ENCODE results near the gene HOXC9.

The HOXC9 gene

DNA sequence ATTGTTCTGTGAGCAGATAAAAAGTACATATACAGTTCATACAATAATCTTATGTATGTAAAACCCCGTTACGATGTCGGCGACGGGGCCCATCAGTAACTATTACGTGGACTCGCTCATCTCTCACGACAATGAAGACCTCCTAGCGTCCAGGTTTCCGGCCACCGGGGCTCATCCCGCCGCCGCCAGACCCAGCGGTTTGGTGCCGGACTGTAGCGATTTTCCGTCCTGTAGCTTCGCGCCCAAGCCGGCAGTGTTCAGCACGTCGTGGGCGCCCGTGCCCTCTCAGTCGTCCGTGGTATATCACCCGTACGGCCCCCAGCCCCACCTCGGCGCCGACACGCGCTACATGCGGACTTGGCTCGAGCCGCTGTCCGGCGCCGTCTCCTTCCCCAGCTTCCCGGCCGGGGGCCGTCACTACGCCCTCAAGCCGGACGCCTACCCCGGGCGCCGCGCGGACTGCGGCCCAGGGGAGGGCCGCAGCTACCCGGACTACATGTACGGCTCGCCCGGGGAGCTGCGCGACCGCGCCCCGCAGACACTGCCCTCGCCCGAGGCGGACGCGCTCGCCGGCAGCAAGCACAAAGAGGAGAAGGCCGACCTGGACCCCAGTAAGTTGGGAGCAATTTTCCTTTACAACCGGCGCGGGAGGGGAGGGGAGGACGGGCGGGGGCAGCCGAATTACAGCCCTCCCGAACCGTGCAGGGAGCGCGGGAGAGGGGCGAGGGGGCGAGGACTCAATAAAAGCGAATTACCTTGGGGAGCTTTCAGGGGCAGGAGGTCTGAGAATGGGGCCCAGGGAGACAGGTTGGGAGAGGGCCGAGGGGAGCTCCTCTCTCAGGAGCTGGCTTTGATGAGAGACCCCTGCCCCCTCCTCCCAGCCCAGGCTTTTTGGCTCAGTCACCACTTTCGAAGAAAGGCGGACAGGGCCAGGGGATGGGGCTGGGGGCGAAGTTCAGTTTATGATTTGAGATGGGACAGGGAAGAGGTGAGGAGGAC lies at the start of gene HOXC9:
Gene HOXC9 (plus strand): TSS at position 46 of the 999 bp plus-strand sequence. CDS start 28 bp downstream, at position 74.
- no peak for DNase-seq (ENCODE audit: low read depth in 2 of 2)

DNA sequence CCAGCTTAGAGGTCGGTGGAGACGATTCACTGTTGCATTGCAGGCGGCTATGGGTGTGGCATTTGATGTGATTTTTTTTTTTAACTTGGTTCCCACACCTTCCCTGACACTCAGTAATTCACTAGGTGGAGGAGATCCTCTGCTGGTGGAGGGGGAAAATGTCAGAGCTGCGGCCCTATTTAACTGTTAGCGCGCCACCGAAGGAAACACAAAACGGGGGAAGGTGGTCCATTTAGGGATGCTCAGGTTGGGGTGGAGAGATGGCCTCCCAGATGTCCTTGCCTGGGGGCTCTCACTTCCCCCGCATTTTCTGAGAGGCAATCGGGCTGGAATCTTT lies 49.6 kb upstream of the HOXC9 start:
- no peak for DNase-seq (ENCODE audit: low read depth in 2 of 2)

DNA sequence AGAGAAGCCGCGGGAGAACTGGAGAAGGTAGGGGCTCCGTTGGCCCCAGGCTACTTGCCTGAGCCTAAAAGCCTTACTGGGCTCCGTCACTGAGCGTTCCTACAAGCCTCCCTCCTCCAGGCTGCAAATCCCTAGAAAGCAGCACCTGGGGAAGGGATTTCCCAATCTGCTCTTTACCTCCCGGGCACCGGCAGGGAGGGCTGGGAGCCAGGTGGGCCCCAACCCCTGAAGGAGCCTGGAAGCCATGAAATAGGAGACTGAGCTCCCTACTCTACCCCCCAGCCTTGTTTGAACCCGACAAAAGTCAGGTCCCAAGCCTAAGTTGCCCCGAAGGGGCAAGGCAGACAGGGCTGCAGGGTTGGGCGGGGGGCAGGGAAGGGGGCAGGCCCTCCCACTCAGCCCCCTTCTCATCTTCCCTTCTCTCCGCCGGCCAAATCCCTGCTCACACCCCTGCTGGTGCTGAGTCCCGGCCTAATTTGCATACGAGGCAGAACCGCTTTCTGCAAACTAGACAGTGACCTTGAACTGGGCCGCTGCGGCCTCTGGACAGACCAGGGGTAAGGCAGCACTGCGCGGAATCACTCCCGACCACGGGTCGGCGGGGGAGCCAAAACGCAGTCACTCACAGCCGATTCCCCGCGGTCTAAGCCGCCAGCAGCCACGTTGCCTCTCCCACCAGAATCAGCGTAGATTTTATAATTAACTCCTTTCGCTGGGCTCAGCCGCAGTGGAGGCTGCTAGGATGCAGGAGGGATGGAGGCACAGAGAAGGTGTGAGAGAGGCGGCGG lies 49.0 kb upstream of the HOXC9 start:
- DNase-seq (ENCODE audit: low read depth in 2 of 2): no peak

DNA sequence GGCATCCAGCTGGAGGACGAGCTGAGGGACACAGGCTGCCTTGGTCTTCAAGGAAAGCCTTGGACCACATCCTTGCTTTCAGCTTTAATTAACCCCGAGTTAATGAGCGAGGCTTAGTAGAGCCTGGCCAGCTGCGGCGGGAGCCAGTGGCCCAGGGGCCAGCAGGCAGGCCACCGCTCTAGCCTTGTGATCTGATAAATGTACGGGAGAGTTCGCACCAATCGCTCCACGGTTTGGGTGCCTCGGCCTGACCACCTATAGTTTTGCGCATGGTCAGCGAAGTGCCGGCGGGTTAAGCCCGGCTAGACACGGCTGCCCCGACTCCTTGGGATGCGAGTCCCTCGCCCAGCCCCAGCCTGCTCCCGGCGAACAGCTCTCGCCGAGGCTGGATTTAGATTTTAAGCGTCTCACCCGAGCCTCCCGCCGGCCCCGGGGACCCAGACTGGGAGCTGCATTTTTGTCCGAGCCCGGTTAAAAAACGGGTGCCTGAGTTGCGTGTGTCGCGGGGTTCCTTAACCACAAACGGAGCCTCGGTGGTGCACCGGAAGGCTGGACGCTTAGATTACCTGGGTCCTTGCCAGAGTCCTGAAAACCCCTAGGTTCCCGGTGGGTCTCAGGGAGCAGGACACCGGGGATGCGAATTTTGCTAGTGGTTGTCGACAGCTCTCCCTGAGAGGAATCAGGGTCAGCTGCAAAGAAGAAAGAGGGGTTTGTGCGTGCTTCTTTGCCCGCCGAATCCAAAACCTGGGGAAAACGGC lies 48.2 kb upstream of the HOXC9 start:
- no peak for DNase-seq (ENCODE audit: low read depth in 2 of 2)

DNA sequence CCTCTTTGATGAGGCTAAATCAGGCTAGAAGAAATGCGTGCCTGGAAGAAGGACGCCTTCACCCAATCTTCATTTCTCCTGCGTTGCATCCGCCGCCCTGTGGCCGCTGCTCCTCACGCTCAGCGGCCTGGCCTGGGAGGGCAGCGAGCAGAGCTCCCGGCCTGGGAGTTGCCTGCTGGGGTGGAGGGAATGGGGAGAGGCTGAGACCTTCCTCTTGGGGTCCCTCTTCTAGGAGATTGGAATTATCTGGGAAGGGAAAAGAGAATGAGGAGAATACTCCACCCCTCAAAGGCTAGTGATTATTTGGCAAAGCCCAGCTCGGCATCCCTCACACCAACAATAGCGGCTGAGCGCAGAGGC lies 47.6 kb upstream of the HOXC9 start:
- no peak for DNase-seq (ENCODE audit: low read depth in 2 of 2)

DNA sequence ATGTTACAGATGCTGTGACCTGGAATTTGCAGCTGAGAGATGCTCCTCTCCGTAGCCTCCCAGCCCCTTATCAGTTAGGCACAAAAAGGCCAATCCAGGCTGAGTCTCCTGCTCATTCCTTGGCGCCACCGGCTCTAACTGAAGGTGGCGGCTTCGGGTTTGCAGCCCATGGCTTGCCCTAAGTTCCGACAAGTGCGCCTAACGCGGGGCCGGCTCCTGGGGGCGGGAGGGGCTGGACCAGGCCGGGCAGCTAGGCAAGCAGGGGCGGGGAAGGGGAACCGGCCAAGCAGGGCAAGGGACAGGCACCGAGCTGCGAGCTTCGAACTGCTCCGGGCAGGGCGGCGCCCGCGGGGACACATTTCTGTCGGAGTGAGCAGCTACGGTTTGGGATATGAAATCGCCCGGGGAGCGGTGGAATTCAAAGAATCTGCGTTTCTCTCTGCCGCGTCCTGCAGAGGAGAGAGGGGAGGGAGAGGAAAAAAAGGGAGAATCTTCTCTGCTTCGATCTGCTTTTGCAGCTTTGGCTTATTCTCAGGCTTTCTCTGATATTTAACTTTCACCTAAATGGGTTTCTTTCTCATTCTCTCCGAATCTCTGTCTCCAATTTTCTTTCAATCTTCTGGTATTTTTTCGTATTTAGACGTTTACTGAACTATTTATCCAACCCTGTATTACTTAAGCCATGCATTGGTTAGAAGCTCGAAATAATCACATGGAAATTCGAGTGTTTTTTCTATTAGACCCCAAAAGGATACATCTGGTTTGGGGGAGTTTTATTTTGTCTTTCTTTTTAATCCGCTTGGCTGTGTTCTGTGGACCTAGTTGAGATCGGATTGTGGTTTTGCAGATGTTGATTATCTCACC lies 46.9 kb upstream of the HOXC9 start:
- no peak for DNase-seq (ENCODE audit: low read depth in 2 of 2)

DNA sequence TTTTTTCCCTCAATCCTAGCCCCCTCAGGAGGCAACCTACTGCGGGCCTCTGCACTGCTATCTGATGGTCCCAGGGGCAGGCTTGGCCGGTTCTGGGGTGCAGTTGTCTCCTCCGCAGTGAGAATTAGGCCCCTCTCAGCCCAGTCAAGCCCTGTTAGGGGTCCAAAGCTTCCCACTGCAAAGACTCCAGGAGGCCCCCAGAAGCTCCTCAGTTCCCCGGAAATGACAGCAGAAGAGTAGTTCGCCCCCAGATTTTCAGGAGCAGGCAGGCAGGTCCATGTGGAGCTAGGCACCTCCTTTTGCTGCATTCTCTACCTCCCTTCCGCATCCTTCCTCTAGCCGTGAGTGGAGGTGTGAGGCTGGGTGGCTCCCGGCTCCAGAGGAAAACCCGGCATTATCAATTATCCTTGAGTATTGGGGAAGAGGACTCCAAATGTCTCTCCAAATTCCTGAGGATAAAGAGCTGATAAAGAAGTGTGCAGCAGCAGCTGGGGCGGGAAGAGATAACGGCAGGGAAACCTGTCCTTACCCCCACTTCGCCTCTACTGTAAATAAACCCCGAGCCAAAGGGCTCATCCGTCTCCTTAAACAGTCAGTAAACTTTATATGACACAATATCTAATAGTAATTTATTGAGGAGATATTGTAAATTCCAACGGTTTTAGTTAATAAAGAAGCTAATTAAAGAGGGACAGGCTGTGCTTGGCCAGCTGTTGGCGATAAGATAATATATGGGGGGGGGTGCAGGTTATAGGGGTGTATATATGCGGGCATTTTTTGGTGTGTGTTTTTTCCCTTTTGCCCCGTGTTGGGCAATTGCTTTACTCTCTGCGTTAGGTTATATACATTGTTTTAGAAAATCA lies 45.9 kb upstream of the HOXC9 start:
- no peak for DNase-seq (ENCODE audit: low read depth in 2 of 2)

DNA sequence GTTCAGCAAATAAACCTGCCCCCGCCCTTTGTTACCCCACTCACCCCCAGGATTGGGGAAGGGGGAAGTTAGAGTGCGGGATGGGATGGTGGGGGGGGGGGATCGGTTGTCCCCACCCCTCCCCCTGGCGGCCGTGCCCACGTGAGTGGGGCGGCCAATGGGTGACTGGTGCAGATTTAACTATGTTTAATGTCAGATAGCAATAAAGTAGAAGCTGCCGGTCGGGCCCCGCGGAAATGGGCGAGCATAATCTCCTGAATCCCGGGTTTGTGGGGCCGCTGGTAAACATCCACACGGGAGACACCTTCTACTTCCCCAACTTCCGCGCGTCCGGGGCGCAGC lies 45.3 kb upstream of the HOXC9 start, which contains the start of gene HOXC12:
Gene HOXC12 (plus strand): TSS at position 210 of the 342 bp plus-strand sequence. CDS start 27 bp downstream, at position 237.
- no peak for DNase-seq (ENCODE audit: low read depth in 2 of 2)

DNA sequence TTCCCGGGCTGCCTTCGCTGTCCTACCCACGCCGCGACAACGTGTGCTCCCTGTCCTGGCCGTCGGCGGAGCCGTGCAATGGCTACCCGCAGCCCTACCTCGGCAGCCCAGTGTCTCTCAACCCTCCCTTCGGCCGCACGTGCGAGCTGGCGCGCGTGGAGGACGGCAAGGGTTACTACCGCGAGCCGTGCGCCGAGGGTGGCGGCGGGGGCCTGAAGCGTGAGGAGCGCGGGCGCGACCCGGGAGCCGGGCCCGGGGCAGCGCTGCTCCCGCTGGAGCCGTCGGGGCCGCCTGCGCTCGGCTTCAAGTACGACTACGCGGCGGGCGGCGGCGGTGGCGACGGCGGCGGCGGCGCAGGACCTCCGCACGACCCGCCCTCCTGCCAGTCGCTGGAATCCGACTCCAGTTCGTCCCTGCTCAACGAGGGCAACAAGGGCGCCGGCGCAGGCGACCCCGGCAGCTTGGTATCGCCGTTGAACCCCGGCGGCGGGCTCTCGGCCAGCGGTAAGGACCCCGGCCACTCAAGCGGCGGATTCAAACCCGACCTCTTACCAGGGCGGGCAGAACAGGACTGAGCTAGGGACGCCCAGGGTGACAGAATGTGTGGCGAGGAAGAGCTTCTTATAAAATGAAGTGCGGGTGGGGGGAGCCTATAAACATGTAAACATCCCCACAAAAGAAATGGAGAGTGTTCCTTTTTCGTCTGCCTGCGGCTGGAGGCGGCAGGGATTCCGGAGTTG lies 44.8 kb upstream of the HOXC9 start:
- DNase-seq (ENCODE audit: low read depth in 2 of 2): no peak

DNA sequence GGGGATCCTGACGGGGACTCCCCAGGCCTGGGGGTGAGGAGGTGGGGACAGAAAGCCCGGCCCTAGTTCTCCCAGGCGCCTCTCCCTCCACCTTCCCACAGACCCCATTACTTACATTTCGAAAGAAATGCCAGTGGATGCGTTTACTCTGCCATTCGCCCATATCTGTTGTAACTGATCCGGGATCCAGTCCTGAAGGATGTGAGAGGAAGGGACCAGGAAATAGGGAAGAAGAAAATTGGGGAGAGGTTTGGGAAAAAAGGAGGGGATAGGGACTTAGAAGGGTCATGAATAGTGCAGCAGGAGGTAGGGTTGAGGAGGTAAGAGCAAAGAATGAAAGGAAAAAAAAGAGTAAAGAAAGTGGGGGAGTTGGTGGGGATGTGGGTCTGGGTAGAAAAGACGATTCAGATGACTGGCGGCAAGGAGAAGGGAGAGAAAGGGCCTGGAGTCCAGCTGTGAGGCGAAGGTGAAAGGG lies 44.1 kb upstream of the HOXC9 start:
- no peak for DNase-seq (ENCODE audit: low read depth in 2 of 2)

DNA sequence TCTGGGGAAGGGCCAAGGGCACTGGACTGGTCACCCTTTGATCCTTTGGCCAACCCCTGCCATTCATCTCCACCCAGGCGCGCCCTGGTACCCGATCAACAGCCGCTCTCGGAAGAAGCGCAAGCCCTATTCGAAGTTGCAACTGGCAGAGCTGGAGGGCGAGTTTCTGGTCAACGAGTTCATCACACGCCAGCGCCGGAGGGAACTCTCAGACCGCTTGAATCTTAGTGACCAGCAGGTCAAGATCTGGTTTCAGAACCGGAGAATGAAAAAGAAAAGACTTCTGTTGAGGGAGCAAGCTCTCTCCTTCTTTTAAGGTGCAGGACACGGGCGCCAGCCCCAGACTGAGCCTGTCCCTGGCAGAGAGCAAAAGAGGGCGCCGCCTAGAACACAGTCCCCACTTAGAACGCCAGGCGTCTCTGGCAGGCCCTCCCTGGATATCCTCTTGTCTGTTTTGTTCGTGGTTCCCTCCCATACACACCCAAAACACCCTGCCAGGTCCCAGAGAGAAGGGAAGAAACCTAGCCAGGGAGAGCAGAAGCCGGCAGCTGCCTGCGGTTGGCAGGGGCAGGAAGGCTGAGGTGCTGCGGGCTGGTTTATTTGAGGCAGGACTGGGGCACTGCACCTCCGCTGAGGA lies 43.6 kb upstream of the HOXC9 start:
- DNase-seq (ENCODE audit: low read depth in 2 of 2): no peak

DNA sequence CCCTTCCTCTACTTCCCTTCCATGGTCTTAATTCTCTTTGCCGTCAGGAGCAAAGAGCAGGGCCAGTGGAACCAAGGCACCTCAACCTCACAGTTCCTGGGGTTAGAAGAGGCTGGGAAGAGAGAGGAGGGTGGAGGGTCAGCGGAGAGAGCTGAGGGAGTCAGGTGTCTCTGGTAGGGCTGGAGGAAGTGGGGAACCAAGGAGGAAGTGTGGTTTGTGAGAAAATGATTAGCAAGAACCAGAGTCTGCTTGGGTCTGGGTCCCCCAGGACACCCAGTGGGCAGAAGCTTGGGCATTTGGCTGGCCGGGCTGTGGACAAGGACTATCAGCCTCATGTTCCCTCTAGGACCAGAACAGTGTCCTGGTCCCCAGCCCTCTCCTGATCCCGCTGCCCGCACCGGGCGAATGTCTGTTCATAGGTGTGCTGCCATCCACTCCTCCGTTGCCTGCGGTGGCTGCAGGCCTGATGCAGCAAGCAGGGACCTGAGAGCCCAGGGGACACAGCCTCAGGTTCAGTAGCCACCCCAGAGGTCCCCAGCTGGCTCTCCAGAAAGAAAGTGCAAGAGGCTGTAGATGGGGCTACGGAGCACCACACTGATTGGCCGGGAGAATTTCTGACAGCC lies 42.9 kb upstream of the HOXC9 start:
- no peak for DNase-seq (ENCODE audit: low read depth in 2 of 2)

DNA sequence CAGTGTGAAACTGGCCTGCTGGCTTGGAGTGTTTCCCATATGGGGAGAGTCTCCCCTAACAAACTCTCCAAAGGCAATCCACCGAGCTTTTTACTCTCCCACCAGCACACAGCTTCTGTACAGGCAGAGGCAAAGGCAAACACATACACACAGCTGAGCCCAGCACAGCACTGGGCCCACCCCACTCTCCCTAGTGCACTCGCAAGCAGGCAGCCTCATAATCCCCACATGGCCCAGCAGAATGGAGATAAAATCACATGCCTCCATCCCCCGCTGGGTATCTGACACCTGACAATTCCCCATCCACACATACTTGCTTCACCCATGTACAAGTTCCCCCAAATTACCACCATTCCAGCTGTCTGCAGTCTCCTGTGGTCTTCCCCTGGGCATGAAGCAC lies 41.8 kb upstream of the HOXC9 start:
- no peak for DNase-seq (ENCODE audit: low read depth in 2 of 2)

DNA sequence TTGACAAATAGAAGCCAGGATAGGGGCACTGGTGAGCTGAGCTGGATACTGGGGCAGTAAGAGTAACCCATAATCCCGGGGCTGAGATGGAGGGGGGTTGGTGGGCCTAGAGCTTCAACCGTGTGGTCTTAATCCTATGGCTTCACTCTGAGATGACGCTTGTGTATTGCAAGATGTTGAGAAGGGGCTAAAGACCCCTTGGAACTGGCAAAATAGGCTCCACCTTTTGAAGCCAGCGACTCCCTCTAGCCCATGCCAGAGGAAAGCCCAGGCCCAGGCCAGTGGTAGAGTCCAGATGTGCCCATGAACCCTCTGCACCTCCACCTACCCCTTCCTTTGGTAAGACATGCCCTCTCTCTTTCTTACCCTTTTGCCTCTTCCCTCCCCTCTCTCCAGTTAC lies 40.6 kb upstream of the HOXC9 start:
- DNase-seq (ENCODE audit: low read depth in 2 of 2): no peak

DNA sequence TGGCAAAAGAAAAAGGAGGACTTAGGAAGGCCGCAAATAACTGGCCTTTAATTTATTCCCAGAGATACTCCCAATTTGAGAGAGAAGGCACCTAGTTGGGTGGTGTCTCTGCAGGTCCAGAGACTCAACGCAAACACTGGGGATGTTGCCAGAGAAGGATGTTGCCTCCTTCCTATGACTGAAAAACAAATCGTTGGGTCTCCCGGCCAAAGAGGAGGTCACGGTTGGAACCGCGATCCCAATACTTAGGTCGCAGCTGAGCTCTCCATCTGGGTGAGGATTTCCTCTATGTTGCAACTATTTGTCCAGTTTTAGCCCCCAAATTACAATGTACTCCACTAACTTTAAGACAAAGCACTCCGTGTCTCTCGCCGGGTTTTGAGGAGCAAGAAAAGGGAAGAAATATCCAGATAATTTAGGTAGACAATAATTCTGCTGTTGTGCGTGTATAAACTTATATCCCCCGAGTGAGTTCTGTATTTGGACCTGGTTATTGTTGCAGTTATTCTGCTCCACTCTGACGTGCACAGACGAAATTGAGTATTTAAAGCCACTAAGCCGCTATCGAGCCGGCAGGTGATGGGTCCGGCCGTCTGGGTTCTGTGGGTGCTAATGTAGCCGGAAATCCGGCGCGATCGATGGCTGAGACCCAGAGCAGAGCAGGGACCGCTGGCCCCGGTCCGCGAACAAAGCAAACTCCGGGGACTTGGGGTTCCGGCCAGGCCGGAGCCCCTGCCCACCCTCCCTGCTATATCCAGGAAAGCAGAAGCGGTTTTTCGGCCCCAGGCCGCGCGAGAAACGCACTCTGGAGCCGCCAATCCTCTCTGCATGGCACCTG lies 39.6 kb upstream of the HOXC9 start:
- no peak for DNase-seq (ENCODE audit: low read depth in 2 of 2)

DNA sequence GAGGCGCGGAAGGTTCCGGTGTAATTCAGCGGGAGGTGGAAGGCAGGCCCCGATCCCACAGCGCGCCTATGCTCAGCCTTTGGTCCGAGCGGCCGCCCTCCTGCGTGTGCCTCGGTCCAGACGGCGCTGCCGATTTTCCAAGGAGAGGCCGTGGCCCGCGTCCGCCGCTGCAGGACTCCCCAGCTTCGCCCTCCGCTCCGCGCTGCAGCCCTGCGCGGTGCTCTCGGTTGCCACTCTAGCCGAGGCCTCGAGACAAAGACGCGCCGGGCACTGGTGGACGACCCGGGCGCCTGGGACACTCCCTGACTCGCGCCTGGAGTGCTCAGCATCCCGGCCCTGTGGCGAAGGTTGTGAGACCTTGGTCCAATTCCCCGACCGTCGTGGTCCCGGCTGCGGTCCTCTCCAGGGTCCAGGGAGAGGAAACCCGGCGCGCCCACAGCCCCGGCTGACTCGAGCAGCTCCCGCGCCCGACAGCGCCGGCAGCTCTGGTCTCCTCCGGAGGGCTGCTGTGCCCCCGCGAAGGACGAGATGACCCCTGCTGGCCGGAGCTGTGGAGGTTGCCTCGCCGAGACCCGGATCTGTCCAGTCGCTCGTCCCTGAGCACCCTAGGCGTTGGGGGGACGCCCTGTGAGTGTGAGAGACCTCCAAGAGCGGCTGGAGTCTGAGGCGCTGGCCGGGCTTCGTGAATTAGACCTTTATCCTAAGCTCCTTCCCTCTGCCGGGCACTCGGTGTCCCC lies 38.8 kb upstream of the HOXC9 start:
- no peak for DNase-seq (ENCODE audit: low read depth in 2 of 2)

DNA sequence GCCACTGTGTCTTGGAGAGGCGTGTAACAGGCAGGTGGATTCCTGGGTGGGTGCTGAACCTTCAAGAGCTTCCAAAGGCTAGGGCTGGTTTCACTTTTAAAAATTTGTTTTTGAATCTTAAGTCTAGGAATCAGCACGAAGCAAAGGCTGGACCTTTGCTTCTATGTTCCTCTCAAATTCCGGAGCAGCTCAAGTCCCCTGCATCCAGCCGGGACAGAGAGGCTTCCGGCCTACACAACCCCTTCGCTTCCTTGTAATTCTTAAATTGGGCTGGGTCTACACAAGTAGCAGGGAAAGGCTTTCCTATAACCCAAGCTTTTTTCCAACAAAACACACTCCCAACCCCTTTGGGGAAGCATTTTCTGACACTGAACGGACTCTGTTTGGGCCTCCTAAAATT lies 37.0 kb upstream of the HOXC9 start:
- no peak for DNase-seq (ENCODE audit: low read depth in 2 of 2)
